Neural progenitor cell (in vitro differentiated cells): ENCODE results near the gene SMYD3. TPM values are rescaled to one million over a fixed set of nuclear protein-coding genes. Genes with fewer than 3 reads are reported as not detected.

Source experiments
- DNase-seq: peaks from one replicate; pipeline ENCODE4 v3.0.0-alpha.2; 2016; ENCODE audit warnings: low spot score
- H2AFZ ChIP-seq: fragments of 200-600 bp; sonication (generic); replicated peaks from 2 replicates; pipeline ENCODE4 v1.6.1; 2016; ENCODE audit warnings: antibody characterized with exemption
- H3F3A ChIP-seq: fragments of 200-600 bp; sonication (generic); 2 replicates; pipeline ENCODE4 v1.6.1; 2016; ENCODE audit warnings: antibody characterized with exemption, low read depth
- H3K27ac ChIP-seq: fragments of 200-600 bp; sonication (generic); 2 replicates; pipeline ENCODE4 v1.5.1; 2016; ENCODE audit warnings: mild to moderate bottlenecking
- H3K27me3 ChIP-seq: fragments of 200-600 bp; sonication (generic); 2 replicates; pipeline ENCODE4 v1.6.1; 2016; ENCODE audit warnings: mild to moderate bottlenecking, moderate library complexity
- H3K36me3 ChIP-seq: fragments of 200-600 bp; sonication (generic); 2 replicates; pipeline ENCODE4 v1.5.1; 2016
- H3K4me1 ChIP-seq: fragments of 200-600 bp; sonication (generic); 2 replicates; pipeline ENCODE4 v1.6.1; 2016; ENCODE audit warnings: mixed run types
- H3K4me2 ChIP-seq: fragments of 200-600 bp; sonication (generic); 2 replicates; pipeline ENCODE4 v1.6.1; 2016
- H3K4me3 ChIP-seq: fragments of 200-600 bp; sonication (generic); 2 replicates; pipeline ENCODE4 v1.5.1; 2016
- H3K79me2 ChIP-seq: fragments of 200-600 bp; sonication (generic); 2 replicates; pipeline ENCODE4 v1.6.1; 2016; ENCODE audit warnings: low read depth
- H3K9ac ChIP-seq: fragments of 200-600 bp; sonication (generic); 2 replicates; pipeline ENCODE4 v1.6.1; 2016
- H3K9me3 ChIP-seq: fragments of 200-600 bp; sonication (generic); 2 replicates; pipeline ENCODE4 v1.5.1; 2016; ENCODE audit warnings: low read depth
- H4K20me1 ChIP-seq: fragments of 200-600 bp; sonication (generic); 2 replicates; pipeline ENCODE4 v1.6.1; 2016; ENCODE audit warnings: low read depth
- H3K27ac Mint-ChIP-seq: 3 replicates; pipeline ENCODE4 v1.8.0; 2021; ENCODE audit warnings: mixed read lengths
- H3K27me3 Mint-ChIP-seq: 2 replicates; pipeline ENCODE4 v1.8.0; 2022; ENCODE audit warnings: low read depth, mild to moderate bottlenecking, inconsistent platforms, moderate library complexity, mixed read lengths; ENCODE audit not compliant: insufficient read depth
- H3K36me3 Mint-ChIP-seq: 3 replicates; pipeline ENCODE4 v1.8.0; 2021; ENCODE audit warnings: mixed read lengths
- H3K4me1 Mint-ChIP-seq: 3 replicates; pipeline ENCODE4 v1.8.0; 2021; ENCODE audit warnings: mixed read lengths
- H3K4me3 Mint-ChIP-seq: 3 replicates; pipeline ENCODE4 v1.8.0; 2021; ENCODE audit warnings: mild to moderate bottlenecking, moderate library complexity, mixed read lengths
- H3K9me3 Mint-ChIP-seq: 3 replicates; pipeline ENCODE4 v1.8.0; 2020; ENCODE audit warnings: mixed read lengths
- EZH2 ChIP-seq: fragments of 200-600 bp; sonication (generic); IDR thresholded peaks from 2 replicates; pipeline ENCODE4 v1.6.1; 2017; ENCODE audit warnings: antibody characterized with exemption, mild to moderate bottlenecking, moderate library complexity
- EZH2phosphoT487 ChIP-seq: fragments of 200-600 bp; sonication (generic); IDR thresholded peaks from 2 replicates; pipeline ENCODE4 v1.6.1; 2017; ENCODE audit warnings: antibody characterized with exemption
- total RNA-seq: library from RNA; depleted of rRNA; stranded (reverse); fragments of >200 nt; gene quantifications from 2 replicates; pipeline ENCODE4 v1.2.3, GENCODE V29; 2015; ENCODE audit warnings: low replicate concordance
- TF ChIP-seq, protein P1 (sequence below): fragments of 200-600 bp; sonication (generic); IDR thresholded peaks from 2 replicates; pipeline ENCODE4 v1.5.1; 2017; ENCODE audit warnings: antibody characterized with exemption, mild to moderate bottlenecking

The SMYD3 gene
- total RNA-seq, 1 donor from 2014 or later, result 43.2 TPM

- Mint-ChIP-seq H3K27me3 (no peaks in the 10 kb centered on the region), H3K27ac (no peak overlapping the region), H3K4me3 (no peak overlapping the region), H3K9me3 (peaks cover 8% of the 10 kb centered on the region), H3K36me3 (no peaks in the 10 kb centered on the region), H3K4me1 (peaks cover 15% of the 10 kb centered on the region)
- H3K4me1 ChIP-seq, result peaks cover 2% of the 10 kb centered on the region
- H3K4me2 ChIP-seq, result no peak overlapping the region
- H3K9ac ChIP-seq, result no peak overlapping the region
- TF ChIP-seq, protein P1, sequence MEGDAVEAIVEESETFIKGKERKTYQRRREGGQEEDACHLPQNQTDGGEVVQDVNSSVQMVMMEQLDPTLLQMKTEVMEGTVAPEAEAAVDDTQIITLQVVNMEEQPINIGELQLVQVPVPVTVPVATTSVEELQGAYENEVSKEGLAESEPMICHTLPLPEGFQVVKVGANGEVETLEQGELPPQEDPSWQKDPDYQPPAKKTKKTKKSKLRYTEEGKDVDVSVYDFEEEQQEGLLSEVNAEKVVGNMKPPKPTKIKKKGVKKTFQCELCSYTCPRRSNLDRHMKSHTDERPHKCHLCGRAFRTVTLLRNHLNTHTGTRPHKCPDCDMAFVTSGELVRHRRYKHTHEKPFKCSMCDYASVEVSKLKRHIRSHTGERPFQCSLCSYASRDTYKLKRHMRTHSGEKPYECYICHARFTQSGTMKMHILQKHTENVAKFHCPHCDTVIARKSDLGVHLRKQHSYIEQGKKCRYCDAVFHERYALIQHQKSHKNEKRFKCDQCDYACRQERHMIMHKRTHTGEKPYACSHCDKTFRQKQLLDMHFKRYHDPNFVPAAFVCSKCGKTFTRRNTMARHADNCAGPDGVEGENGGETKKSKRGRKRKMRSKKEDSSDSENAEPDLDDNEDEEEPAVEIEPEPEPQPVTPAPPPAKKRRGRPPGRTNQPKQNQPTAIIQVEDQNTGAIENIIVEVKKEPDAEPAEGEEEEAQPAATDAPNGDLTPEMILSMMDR, result no peak
- TF ChIP-seq EZH2phosphoT487, result no peak
- TF ChIP-seq EZH2, result no peak
- no peaks in the 10 kb centered on the region for H4K20me1 ChIP-seq
- H3K27me3 ChIP-seq, result no peaks in the 10 kb centered on the region
- H3K36me3 ChIP-seq, result no peaks in the 10 kb centered on the region
- no peak overlapping the region for H2AFZ ChIP-seq
- no peak overlapping the region for H3K4me3 ChIP-seq
- H3F3A ChIP-seq, result peaks cover 4% of the 10 kb centered on the region
- H3K9me3 ChIP-seq, result no peaks in the 10 kb centered on the region
- no peak overlapping the region for H3K27ac ChIP-seq
- H3K79me2 ChIP-seq, result no peaks in the 10 kb centered on the region
- DNase-seq, result no peak
Measured at GRCh38 chr1:246351721-246352120, 155.4 kb downstream of the SMYD3 start.

DNA sequence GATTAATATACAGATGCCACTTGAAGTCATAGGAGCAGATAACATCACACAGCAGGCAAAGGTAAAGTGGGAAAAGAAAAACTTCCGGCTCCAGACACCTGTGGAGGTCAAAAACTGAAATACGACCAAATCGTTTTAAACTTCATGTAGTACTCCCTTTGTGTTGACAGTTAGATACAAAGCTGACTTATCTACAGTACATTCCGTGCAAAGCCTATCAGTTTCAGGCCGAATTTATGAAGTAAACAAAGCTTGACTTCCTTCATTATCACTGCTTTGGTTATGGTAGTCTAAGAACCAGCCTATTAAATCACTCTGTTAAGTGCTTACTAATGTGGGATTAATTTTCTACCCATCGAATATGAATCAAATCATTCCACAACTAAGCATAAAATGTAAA, 156.3 kb downstream of the SMYD3 start:
- Histone ChIP-seq H3K9ac (no peak overlapping the region), H3K79me2 (no peaks in the 10 kb centered on the region), H3K4me3 (no peak overlapping the region), H3K4me2 (no peak overlapping the region), H3K4me1 (no peaks in the 10 kb centered on the region), H3K9me3 (no peaks in the 10 kb centered on the region), H3K27me3 (no peaks in the 10 kb centered on the region), H2AFZ (no peak overlapping the region), H3K27ac (no peak overlapping the region), H3F3A (no peaks in the 10 kb centered on the region), H4K20me1 (no peaks in the 10 kb centered on the region), H3K36me3 (no peaks in the 10 kb centered on the region)
- TF ChIP-seq EZH2phosphoT487 (no peak), EZH2 (no peak)
- TF ChIP-seq, protein P1, result no peak
- Mint-ChIP-seq H3K27me3 (peaks cover 2% of the 10 kb centered on the region), H3K9me3 (no peaks in the 10 kb centered on the region), H3K4me3 (no peak overlapping the region), H3K4me1 (peaks cover 12% of the 10 kb centered on the region), H3K36me3 (no peaks in the 10 kb centered on the region), H3K27ac (no peak overlapping the region)
- DNase-seq, result no peak

- no peaks in the 10 kb centered on the region for H3K36me3 Mint-ChIP-seq
- H3F3A ChIP-seq, result no peaks in the 10 kb centered on the region
- no peak for DNase-seq
- H3K27ac ChIP-seq, result no peak overlapping the region
- H3K9me3 Mint-ChIP-seq, result no peaks in the 10 kb centered on the region
- no peaks in the 10 kb centered on the region for H3K27me3 ChIP-seq
- no peaks in the 10 kb centered on the region for H3K9me3 ChIP-seq
- no peaks in the 10 kb centered on the region for H3K4me1 ChIP-seq
- H2AFZ ChIP-seq, result no peak overlapping the region
- no peak overlapping the region for H3K27ac Mint-ChIP-seq
- no peaks in the 10 kb centered on the region for H4K20me1 ChIP-seq
- no peaks in the 10 kb centered on the region for H3K79me2 ChIP-seq
- H3K27me3 Mint-ChIP-seq, result peaks cover 2% of the 10 kb centered on the region
- H3K4me3 Mint-ChIP-seq, result no peak overlapping the region
- no peak overlapping the region for H3K9ac ChIP-seq
- H3K4me3 ChIP-seq, result no peak overlapping the region
- no peak for TF ChIP-seq EZH2phosphoT487
- TF ChIP-seq, protein P1, result no peak
- no peak for TF ChIP-seq EZH2
- no peak overlapping the region for H3K4me2 ChIP-seq
- H3K36me3 ChIP-seq, result no peaks in the 10 kb centered on the region
- H3K4me1 Mint-ChIP-seq, result no peaks in the 10 kb centered on the region
Measured at GRCh38 chr1:246343937-246344336, 163.1 kb downstream of the SMYD3 start.
